ENCODE results near the gene LRR1.

DNA sequence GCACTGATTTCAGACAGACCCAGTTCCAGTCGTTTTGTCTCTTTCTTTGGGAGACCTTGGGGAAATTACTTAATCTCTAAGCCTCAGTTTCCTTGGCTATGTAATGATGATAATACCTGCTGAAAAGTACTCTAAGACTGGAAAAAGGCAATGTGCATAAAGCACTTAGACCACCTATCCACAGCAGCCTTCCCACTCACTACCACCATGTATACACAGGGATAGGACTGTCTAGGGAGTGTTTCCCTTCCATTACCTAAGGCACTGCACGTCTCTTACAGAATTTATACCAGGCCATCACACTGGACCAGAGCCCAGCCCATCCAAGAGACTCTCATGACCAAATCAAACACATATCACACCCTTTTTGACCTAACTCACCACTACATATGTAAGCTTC is 18.9 kb upstream of the LRR1 start:
- TF ChIP-seq POLR2A (IDR thresholded peaks at IDR 0.05) (no peak), POLR2AphosphoS5 (IDR thresholded peaks at IDR 0.05) (no peak), EP300 (IDR thresholded peaks at IDR 0.05) (no peak)
- TF ChIP-seq, protein P1, sequence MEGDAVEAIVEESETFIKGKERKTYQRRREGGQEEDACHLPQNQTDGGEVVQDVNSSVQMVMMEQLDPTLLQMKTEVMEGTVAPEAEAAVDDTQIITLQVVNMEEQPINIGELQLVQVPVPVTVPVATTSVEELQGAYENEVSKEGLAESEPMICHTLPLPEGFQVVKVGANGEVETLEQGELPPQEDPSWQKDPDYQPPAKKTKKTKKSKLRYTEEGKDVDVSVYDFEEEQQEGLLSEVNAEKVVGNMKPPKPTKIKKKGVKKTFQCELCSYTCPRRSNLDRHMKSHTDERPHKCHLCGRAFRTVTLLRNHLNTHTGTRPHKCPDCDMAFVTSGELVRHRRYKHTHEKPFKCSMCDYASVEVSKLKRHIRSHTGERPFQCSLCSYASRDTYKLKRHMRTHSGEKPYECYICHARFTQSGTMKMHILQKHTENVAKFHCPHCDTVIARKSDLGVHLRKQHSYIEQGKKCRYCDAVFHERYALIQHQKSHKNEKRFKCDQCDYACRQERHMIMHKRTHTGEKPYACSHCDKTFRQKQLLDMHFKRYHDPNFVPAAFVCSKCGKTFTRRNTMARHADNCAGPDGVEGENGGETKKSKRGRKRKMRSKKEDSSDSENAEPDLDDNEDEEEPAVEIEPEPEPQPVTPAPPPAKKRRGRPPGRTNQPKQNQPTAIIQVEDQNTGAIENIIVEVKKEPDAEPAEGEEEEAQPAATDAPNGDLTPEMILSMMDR (IDR thresholded peaks at IDR 0.05), result no peak
